Keratinocyte (primary cell): ENCODE data around the gene OR10J5. TPM values are rescaled to one million over a fixed set of nuclear protein-coding genes. Genes with fewer than 3 reads are reported as not detected.

Experiments used
- DNase-seq: peaks from one replicate; pipeline ENCODE4 v3.0.0-alpha.2; 2011; ENCODE audit warnings: low read depth, missing footprints, low spot score
- FAIRE-seq: peaks from 2 replicates; lab custom pipeline; 2011; peaks lifted over from hg19 to GRCh38; lab: Jason Lieb, UNC
- H2AFZ ChIP-seq: 2 replicates; pipeline ENCODE4 v1.6.0; 2012; ENCODE audit warnings: low read length, control low read depth, inconsistent platforms; ENCODE audit not compliant: control insufficient read depth
- H3K27ac ChIP-seq: 2 replicates; pipeline ENCODE4 v1.5.1; 2011; ENCODE audit warnings: low read length; ENCODE audit not compliant: control insufficient read depth, insufficient read depth
- H3K27me3 ChIP-seq: 3 replicates; pipeline ENCODE4 v1.6.0; 2011; ENCODE audit warnings: low read length; ENCODE audit not compliant: control insufficient read depth, insufficient read depth; ENCODE audit errors: extremely low read depth
- H3K36me3 ChIP-seq, 2 experiments: 2 replicates in 1 of 2; 3 replicates in 1 of 2; pipeline ENCODE4 v1.5.1; 2011; ENCODE audit warnings: low read length in 2 of 2, mild to moderate bottlenecking in 1 of 2; ENCODE audit not compliant: control insufficient read depth in 2 of 2, insufficient read depth in 2 of 2; ENCODE audit errors: extremely low read depth in 1 of 2
- H3K4me1 ChIP-seq: 3 replicates; pipeline ENCODE4 v1.5.1; 2011; ENCODE audit warnings: low read length; ENCODE audit not compliant: control insufficient read depth, insufficient read depth; ENCODE audit errors: extremely low read depth
- H3K4me2 ChIP-seq: 3 replicates; pipeline ENCODE4 v1.6.0; 2011; ENCODE audit warnings: low read depth, low read length; ENCODE audit not compliant: control insufficient read depth, insufficient read depth; ENCODE audit errors: extremely low read depth
- H3K4me3 ChIP-seq, 3 experiments: fragments of 200-600 bp in 1 of 3; sonication (generic) in 1 of 3; 2 replicates in 2 of 3; 3 replicates in 1 of 3; pipeline ENCODE4 v1.5.1; 2011 to 2016; ENCODE audit warnings: low read length in 3 of 3, mild to moderate bottlenecking in 3 of 3, control low read depth in 2 of 3, inconsistent platforms in 1 of 3, low read depth in 1 of 3, mixed read lengths in 1 of 3, mixed run types in 1 of 3, moderate library complexity in 1 of 3; ENCODE audit not compliant: control insufficient read depth in 2 of 3, insufficient read depth in 2 of 3; ENCODE audit errors: extremely low read depth in 1 of 3
- H3K79me2 ChIP-seq: 2 replicates; pipeline ENCODE4 v1.6.0; 2012; ENCODE audit warnings: low read length; ENCODE audit not compliant: control insufficient read depth, insufficient read depth
- H3K9ac ChIP-seq: 3 replicates; pipeline ENCODE4 v1.6.0; 2011; ENCODE audit warnings: low read length; ENCODE audit not compliant: control insufficient read depth, insufficient read depth; ENCODE audit errors: extremely low read depth
- H3K9me1 ChIP-seq: 3 replicates; pipeline ENCODE4 v1.6.0; 2011; ENCODE audit warnings: low read length; ENCODE audit not compliant: control insufficient read depth, insufficient read depth; ENCODE audit errors: extremely low read depth
- H3K9me3 ChIP-seq: 2 replicates; pipeline ENCODE4 v1.5.1; 2012; ENCODE audit warnings: low read depth, low read length; ENCODE audit not compliant: control insufficient read depth
- H4K20me1 ChIP-seq: 3 replicates; pipeline ENCODE4 v1.6.0; 2011; ENCODE audit warnings: low read length; ENCODE audit not compliant: control insufficient read depth, insufficient read depth; ENCODE audit errors: extremely low read depth
- CTCF ChIP-seq, 3 experiments: IDR thresholded peaks in 1 of 3; conservative IDR thresholded peaks in 1 of 3; optimal IDR thresholded peaks in 1 of 3; 2 replicates in 2 of 3; 3 replicates in 1 of 3; pipeline versions ENCODE3 to v1.5.1; 2011; ENCODE audit warnings: low read length in 3 of 3, mild to moderate bottlenecking in 3 of 3, moderate library complexity in 2 of 3, control low read depth in 1 of 3, inconsistent platforms in 1 of 3; ENCODE audit not compliant: insufficient read depth in 2 of 3; ENCODE audit errors: extremely low read depth in 1 of 3
- EZH2 ChIP-seq: IDR thresholded peaks from one replicate; pipeline ENCODE4 v1.6.1; 2012; ENCODE audit warnings: inconsistent platforms, mild to moderate bottlenecking, low read length, moderate library complexity
- dilution Hi-C: fragments of 300-500 bp; cut with MboI; formaldehyde crosslinking; loops from one replicate; pipeline ENCODE4 v1.7.0; 2020; ENCODE audit warnings: low sequenced_read_pairs; ENCODE audit not compliant: extremely low pct_ligation_motif_present
- polyA plus RNA-seq, 5 experiments: library from polyadenylated mRNA; depleted of rRNA in 3 of 5; stranded (reverse) in 3 of 5; stranded (forward) in 1 of 5; unstranded in 1 of 5; fragments of >200 nt; gene quantifications; 1 replicate in 1 of 5; 2 replicates in 3 of 5; 3 replicates in 1 of 5; pipeline versions ENCODE4 v1.2.1 to v1.2.3, GENCODE V29; 2011 to 2012; ENCODE audit warnings: missing spikeins in 2 of 5, low read depth in 1 of 5, low replicate concordance in 1 of 5

Gene OR10J5
- polyA plus RNA-seq, 1 donor (not counting 4 experiments of a cell fraction or from before 2014, with no cell fraction given) = not detected

GRCh38 chr1:159493354-159493753 lies 42.5 kb downstream of the OR10J5 start:
- Histone ChIP-seq H2AFZ (no peak overlapping the region), H3K9ac (no peak overlapping the region), H4K20me1 (no peaks in the 10 kb centered on the region), H3K4me3 (no peak overlapping the region), H3K36me3 (no peaks in the 10 kb centered on the region), H3K27me3 (no peaks in the 10 kb centered on the region), H3K79me2 (no peaks in the 10 kb centered on the region), H3K9me1 (no peaks in the 10 kb centered on the region), H3K4me2 (no peak overlapping the region), H3K27ac (no peak overlapping the region), H3K9me3 (no peaks in the 10 kb centered on the region), H3K4me1 (no peaks in the 10 kb centered on the region)
- DNase-seq (no peak), FAIRE-seq (no peak)
- dilution Hi-C loops = no loop called here
- TF ChIP-seq CTCF (optimal IDR thresholded peaks at IDR 0.05 in 1 of 3, IDR thresholded peaks at IDR 0.05 in 1 of 3, conservative IDR thresholded peaks at IDR 0.05 in 1 of 3; ENCODE audit: extremely low read depth in 1 of 3, insufficient read depth in 2 of 3, low read length in 3 of 3) (no peak), EZH2 (no peak)

- no peak for DNase-seq
- no peak overlapping the region for H2AFZ ChIP-seq
- H3K27me3 ChIP-seq = no peaks in the 10 kb centered on the region
- H3K9ac ChIP-seq = no peak overlapping the region
- H3K9me1 ChIP-seq = no peaks in the 10 kb centered on the region
- no peak overlapping the region for H3K4me3 ChIP-seq
- no peak overlapping the region for H3K27ac ChIP-seq
- H3K79me2 ChIP-seq = no peaks in the 10 kb centered on the region
- H4K20me1 ChIP-seq = no peaks in the 10 kb centered on the region
- TF ChIP-seq EZH2 (no peak), CTCF (optimal IDR thresholded peaks at IDR 0.05 in 1 of 3, IDR thresholded peaks at IDR 0.05 in 1 of 3, conservative IDR thresholded peaks at IDR 0.05 in 1 of 3; ENCODE audit: extremely low read depth in 1 of 3, insufficient read depth in 2 of 3, low read length in 3 of 3) (no peak)
- no peak for FAIRE-seq
- no peaks in the 10 kb centered on the region for H3K36me3 ChIP-seq
- no peak overlapping the region for H3K4me2 ChIP-seq
- H3K4me1 ChIP-seq = no peaks in the 10 kb centered on the region
- H3K9me3 ChIP-seq = no peaks in the 10 kb centered on the region
- dilution Hi-C loops = no loop called here
Measured at GRCh38 chr1:159492575-159493323, 43.1 kb downstream of the OR10J5 start.

Other genes starting within 250 kb of the OR10J5 start
- gene FCER1A, start 233.7 kb downstream of the OR10J5 start, polyA plus RNA-seq = not detected in 3 replicates
- not detected in 3 replicates for gene OR10J4, start 103.8 kb downstream of the OR10J5 start, polyA plus RNA-seq
- gene OR10J1, start 96.3 kb downstream of the OR10J5 start, polyA plus RNA-seq = not detected in 3 replicates
- not detected in 3 replicates for gene APCS, start 51.8 kb upstream of the OR10J5 start, polyA plus RNA-seq
- gene CRP, start 178.6 kb upstream of the OR10J5 start, polyA plus RNA-seq = not detected in 3 replicates
- 23.8 to 44.6 TPM (median 35.0 TPM) in 3 replicates for gene DUSP23, start 245.0 kb upstream of the OR10J5 start, polyA plus RNA-seq